ENCODE measurements around the gene FAM200A.
"Not testable (repeated sequence)": the region's sequence is repeated elsewhere in the genome, so short reads cannot be mapped to it uniquely, and the experiment has no call there.

The FAM200A gene

DNA sequence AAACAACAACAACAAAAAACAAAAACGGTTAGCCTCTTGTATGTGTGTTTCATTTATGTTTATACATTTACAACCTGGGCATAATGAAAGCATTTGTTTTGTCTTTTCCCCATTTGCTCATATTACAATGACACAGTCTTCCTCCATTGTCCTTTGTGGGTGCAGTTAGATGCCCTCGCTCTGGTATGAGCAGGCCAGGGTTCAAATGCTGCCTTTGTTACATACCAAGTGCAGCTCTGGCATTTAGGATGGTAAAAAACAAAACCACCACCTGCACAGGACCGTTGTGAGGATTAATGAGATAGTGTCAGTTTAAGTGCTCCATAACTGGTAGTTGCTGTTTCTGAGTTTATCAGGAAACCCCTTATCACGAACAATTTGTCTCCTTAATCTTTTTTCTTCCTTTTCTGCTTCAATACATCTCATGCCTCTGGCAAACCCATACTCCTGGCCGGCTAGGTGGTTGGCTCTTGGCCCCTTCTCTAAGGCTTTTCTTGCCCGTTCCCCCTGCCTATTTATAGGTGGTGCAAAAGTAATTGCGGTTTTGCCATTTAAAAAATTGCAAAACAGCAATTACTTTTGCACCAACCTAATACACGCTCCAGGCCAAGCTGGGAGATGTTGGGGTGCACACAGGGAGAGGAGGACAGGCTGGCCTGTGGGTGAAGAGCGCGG lies 27.5 kb upstream of the FAM200A start:
- H3K9ac ChIP-seq: peak overlapping the region; percentile 56 to 79 (median 74)
- peak overlapping the region in 9 of 11 experiments; percentile 40 to 72 (median 62); a peak in 13 of 22 replicates for H3K27ac ChIP-seq
- H3K4me1 ChIP-seq: peaks cover 15 to 40% (median 32%) of the 10 kb centered on the region in 10 experiments
- H3K9me3 ChIP-seq (replicated peaks in 1 of 11): no peaks in the 10 kb centered on the region
- peak overlapping the region; percentile 90 to 100 (median 97) for H3K4me2 ChIP-seq
- H3K4me3 ChIP-seq: peak overlapping the region; percentile 59 to 73 (median 62)
- peaks cover 3 to 13% (median 8%) of the 10 kb centered on the region in 11 experiments; a peak in 13 of 22 replicates for H3K36me3 ChIP-seq
- H3K27me3 ChIP-seq: no peaks in the 10 kb centered on the region
- H4K20me1 ChIP-seq: peaks cover 0 to 14% (median 0%) of the 10 kb centered on the region in 11 experiments; a peak in 3 of 22 replicates
- TF ChIP-seq Cebpa-rat (IDR thresholded peaks at IDR 0.05): no peak

DNA sequence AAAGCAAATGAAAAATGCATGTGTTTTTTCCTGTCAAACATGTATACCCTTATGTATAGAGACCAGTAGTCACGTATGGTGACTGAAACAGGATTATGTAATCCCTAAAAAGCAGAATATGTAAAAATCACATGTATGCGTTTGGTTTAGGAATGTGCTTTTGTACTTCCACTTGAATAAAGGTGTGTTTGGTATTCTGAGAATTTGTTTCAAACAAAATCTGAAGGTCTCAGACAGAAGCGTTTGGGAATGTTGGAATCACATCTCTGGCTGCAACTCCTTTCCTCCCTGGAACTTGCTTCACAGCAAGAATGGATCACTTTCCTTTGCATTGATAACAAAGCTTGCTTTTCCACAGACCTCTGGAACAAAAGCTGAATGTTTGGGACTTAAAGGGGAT lies 24.3 kb upstream of the FAM200A start:
- Histone ChIP-seq H3K4me1 (peaks cover 15 to 40% (median 32%) of the 10 kb centered on the region in 10 experiments), H3K27me3 (no peaks in the 10 kb centered on the region), H3K9ac (no peak overlapping the region), H3K27ac (no peak overlapping the region), H3K9me3 (replicated peaks in 1 of 11) (no peaks in the 10 kb centered on the region), H3K4me3 (no peak overlapping the region), H3K36me3 (peaks cover 35 to 45% (median 39%) of the 10 kb centered on the region in 11 experiments), H3K4me2 (no peak overlapping the region), H4K20me1 (peaks cover 0 to 18% (median 0%) of the 10 kb centered on the region in 11 experiments; a peak in 6 of 22 replicates)
- no peak for TF ChIP-seq Cebpa-rat (IDR thresholded peaks at IDR 0.05)

GRCh38 chr7:99573257-99573656 lies 21.3 kb upstream of the FAM200A start:
- Histone ChIP-seq H3K27me3 (no peaks in the 10 kb centered on the region), H3K36me3 (peaks cover 63 to 74% (median 69%) of the 10 kb centered on the region in 11 experiments), H3K4me1 (peaks cover 0 to 11% (median 9%) of the 10 kb centered on the region in 10 experiments; a peak in 12 of 20 replicates), H4K20me1 (peaks cover 12 to 37% (median 24%) of the 10 kb centered on the region in 11 experiments; a peak in 18 of 22 replicates), H3K9ac (no peak overlapping the region), H3K9me3 (replicated peaks in 1 of 11) (no peaks in the 10 kb centered on the region), H3K27ac (no peak overlapping the region), H3K4me3 (no peak overlapping the region), H3K4me2 (no peak overlapping the region)
- TF ChIP-seq Cebpa-rat (IDR thresholded peaks at IDR 0.05): no peak

DNA sequence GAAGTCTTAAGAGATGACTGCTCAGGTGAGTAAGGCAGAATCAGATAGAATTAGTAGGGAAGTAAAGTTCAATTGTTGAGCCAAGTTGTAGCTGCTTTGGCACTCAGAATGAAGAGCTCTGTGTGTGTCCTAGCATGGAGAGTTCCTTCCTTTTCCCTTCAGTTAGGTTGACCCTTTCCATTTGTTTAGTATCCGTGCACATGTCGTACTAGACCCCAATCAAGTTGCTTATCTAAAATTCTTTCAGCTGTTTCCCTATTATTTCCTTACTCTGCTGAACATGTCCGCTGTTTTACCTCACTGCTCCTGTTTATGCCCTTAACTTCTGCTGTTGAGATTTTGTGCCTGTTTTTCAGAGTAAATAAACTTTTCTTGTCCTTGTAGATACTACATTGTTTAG lies 19.9 kb upstream of the FAM200A start:
- Histone ChIP-seq H3K4me1 (no peaks in the 10 kb centered on the region), H3K4me3 (no peak overlapping the region), H3K9ac (no peak overlapping the region), H3K9me3 (replicated peaks in 1 of 11) (no peaks in the 10 kb centered on the region), H3K27me3 (no peaks in the 10 kb centered on the region), H3K4me2 (no peak overlapping the region), H3K36me3 (peaks cover 74 to 87% (median 83%) of the 10 kb centered on the region in 11 experiments), H3K27ac (no peak overlapping the region), H4K20me1 (peaks cover 12 to 52% (median 23%) of the 10 kb centered on the region in 11 experiments; a peak in 19 of 22 replicates)
- TF ChIP-seq Cebpa-rat (IDR thresholded peaks at IDR 0.05): no peak

GRCh38 chr7:99568770-99569169 lies 16.9 kb upstream of the FAM200A start:
- H3K4me1 ChIP-seq; H3K9me3 ChIP-seq (replicated peaks in 1 of 11); H3K27me3 ChIP-seq; H3K4me3 ChIP-seq; H3K4me2 ChIP-seq; H3K27ac ChIP-seq; H3K9ac ChIP-seq: not testable (repeated sequence)
- Histone ChIP-seq H4K20me1 (peaks cover 22 to 82% (median 46%) of the 10 kb centered on the region in 11 experiments; a peak in 20 of 22 replicates), H3K36me3 (peaks cover 90 to 100% (median 97%) of the 10 kb centered on the region in 11 experiments)

- peak overlapping the region in 2 of 11 experiments; percentile 53 to 63; a peak in 4 of 22 replicates for H3K27ac ChIP-seq
- peaks cover 16 to 48% (median 35%) of the 10 kb centered on the region in 10 experiments for H3K4me1 ChIP-seq
- no peaks in the 10 kb centered on the region for H3K9me3 ChIP-seq (replicated peaks in 1 of 11)
- H3K4me2 ChIP-seq: peak overlapping the region in 2 of 11 experiments; percentile 92 to 94; a peak in 3 of 22 replicates
- H3K4me3 ChIP-seq: no peak overlapping the region
- peaks cover 78 to 89% (median 86%) of the 10 kb centered on the region in 11 experiments for H3K36me3 ChIP-seq
- TF ChIP-seq Cebpa-rat (IDR thresholded peaks at IDR 0.05): no peak
- 0 out of 22 replicates have a peak overlapping the region, but pooled peaks of 1 of the 11 experiments have one; percentile 39 for H3K9ac ChIP-seq
- peaks cover 25 to 96% (median 65%) of the 10 kb centered on the region in 11 experiments; a peak in 20 of 22 replicates for H4K20me1 ChIP-seq
- no peaks in the 10 kb centered on the region for H3K27me3 ChIP-seq
These were observed 11.7 kb upstream of the FAM200A start for GRCh38 chr7:99563650-99564049.

- peak overlapping the region in 5 of 11 experiments; percentile 23 to 94 (median 85); a peak in 8 of 22 replicates for H3K4me2 ChIP-seq
- H3K4me3 ChIP-seq: no peak overlapping the region
- H3K27me3 ChIP-seq: no peaks in the 10 kb centered on the region
- H3K9ac ChIP-seq: peak overlapping the region in 5 of 11 experiments; percentile 14 to 39 (median 26); a peak in 4 of 22 replicates
- no peaks in the 10 kb centered on the region for H3K9me3 ChIP-seq (replicated peaks in 1 of 11)
- peaks cover 72 to 81% (median 79%) of the 10 kb centered on the region in 11 experiments for H3K36me3 ChIP-seq
- peaks cover 16 to 48% (median 35%) of the 10 kb centered on the region in 10 experiments for H3K4me1 ChIP-seq
- peaks cover 25 to 87% (median 59%) of the 10 kb centered on the region in 11 experiments; a peak in 20 of 22 replicates for H4K20me1 ChIP-seq
- TF ChIP-seq Cebpa-rat (IDR thresholded peaks at IDR 0.05): no peak
- H3K27ac ChIP-seq: peak overlapping the region in 4 of 11 experiments; percentile 22 to 63 (median 54); a peak in 6 of 22 replicates
These were observed 10.9 kb upstream of the FAM200A start for GRCh38 chr7:99562832-99563231.

GRCh38 chr7:99562114-99562784 lies 10.3 kb upstream of the FAM200A start:
- Histone ChIP-seq H3K9ac (peak overlapping the region in 5 of 11 experiments; percentile 14 to 96 (median 26); a peak in 4 of 22 replicates), H3K4me2 (peak overlapping the region in 5 of 11 experiments; percentile 23 to 94 (median 85); a peak in 9 of 22 replicates), H4K20me1 (peaks cover 25 to 82% (median 59%) of the 10 kb centered on the region in 11 experiments; a peak in 20 of 22 replicates), H3K4me3 (no peak overlapping the region), H3K27ac (peak overlapping the region in 4 of 11 experiments; percentile 22 to 63 (median 54); a peak in 6 of 22 replicates), H3K27me3 (no peaks in the 10 kb centered on the region), H3K4me1 (peaks cover 19 to 52% (median 38%) of the 10 kb centered on the region in 10 experiments), H3K9me3 (replicated peaks in 1 of 11) (no peaks in the 10 kb centered on the region), H3K36me3 (peaks cover 67 to 75% (median 73%) of the 10 kb centered on the region in 11 experiments)
- no peak for TF ChIP-seq Cebpa-rat (IDR thresholded peaks at IDR 0.05)

All from BLaER1 treated with 17β-estradiol and CSF1 and Interleukin-3, amounts not matched to agents 10 nM and 100 nM (cell line).